Osteoblast (primary cell): ENCODE results near the gene ZFR2. TPM values are rescaled to one million over a fixed set of nuclear protein-coding genes. Genes with fewer than 3 reads are reported as not detected.
A peak's percentile ranks its signal among the peaks of the same experiment; 100 is the strongest.

Source experiments
- DNase-seq: peaks from one replicate; pipeline ENCODE4 v3.0.0; 2011; ENCODE audit warnings: low spot score, mixed read lengths; ENCODE audit not compliant: insufficient read length; ENCODE audit errors: missing footprints
- H2AFZ ChIP-seq: 2 replicates; pipeline ENCODE4 v1.6.0; 2011; ENCODE audit warnings: mild to moderate bottlenecking, low read length
- H3K27ac ChIP-seq: 2 replicates; pipeline ENCODE4 v1.5.1; 2011; ENCODE audit warnings: mild to moderate bottlenecking, low read depth, low read length, moderate library complexity
- H3K27me3 ChIP-seq: 2 replicates; pipeline ENCODE4 v1.6.0; 2012; ENCODE audit warnings: mild to moderate bottlenecking, control low read depth, inconsistent platforms, low read length, moderate library complexity; ENCODE audit not compliant: insufficient read depth
- H3K36me3 ChIP-seq: 2 replicates; pipeline ENCODE4 v1.5.1; 2011; ENCODE audit warnings: mild to moderate bottlenecking, low read length, control low read depth, moderate library complexity; ENCODE audit not compliant: insufficient read depth
- H3K4me1 ChIP-seq: 2 replicates; pipeline ENCODE4 v1.5.1; 2011; ENCODE audit warnings: mild to moderate bottlenecking, low read length, control low read depth, moderate library complexity; ENCODE audit not compliant: insufficient read depth
- H3K4me2 ChIP-seq: 2 replicates; pipeline ENCODE4 v1.6.0; 2011; ENCODE audit warnings: mild to moderate bottlenecking, low read length; ENCODE audit not compliant: insufficient read depth
- H3K4me3 ChIP-seq: fragments of 200-600 bp; sonication (generic); 3 replicates; pipeline ENCODE4 v1.5.1; 2012; ENCODE audit warnings: mild to moderate bottlenecking, low read length, inconsistent platforms; ENCODE audit not compliant: insufficient read depth
- H3K79me2 ChIP-seq: 2 replicates; pipeline ENCODE4 v1.6.0; 2012; ENCODE audit warnings: mild to moderate bottlenecking, low read length, control low read depth, inconsistent platforms; ENCODE audit not compliant: insufficient read depth
- H3K9me3 ChIP-seq: 2 replicates; pipeline ENCODE4 v1.5.1; 2011; ENCODE audit warnings: low read depth, low read length, control low read depth
- H4K20me1 ChIP-seq: 2 replicates; pipeline ENCODE4 v1.6.0; 2012; ENCODE audit warnings: mild to moderate bottlenecking, low read length, control low read depth; ENCODE audit not compliant: insufficient read depth
- CTCF ChIP-seq: IDR thresholded peaks from 2 replicates; pipeline ENCODE4 v1.5.1; 2011; ENCODE audit warnings: mild to moderate bottlenecking, low read depth, low read length, moderate library complexity; ENCODE audit errors: extremely low read depth
- total RNA-seq: library from RNA; depleted of rRNA; stranded (reverse); fragments of >200 nt; gene quantifications from 2 replicates; pipeline ENCODE4 v1.2.3, GENCODE V29; 2012

Gene ZFR2
- total RNA-seq, 1 donor, result not detected

- Histone ChIP-seq H3K4me3 (no peak overlapping the region), H3K4me1 (no peaks in the 10 kb centered on the region), H3K79me2 (no peaks in the 10 kb centered on the region), H4K20me1 (no peaks in the 10 kb centered on the region), H3K4me2 (no peak overlapping the region), H3K27ac (no peak overlapping the region), H3K27me3 (peaks cover 19% of the 10 kb centered on the region), H3K36me3 (no peaks in the 10 kb centered on the region), H2AFZ (no peak overlapping the region), H3K9me3 (no peaks in the 10 kb centered on the region)
- TF ChIP-seq CTCF, result no peak
- DNase-seq, result peak; percentile 73
Measured at GRCh38 chr19:3833578-3834348, 35.1 kb downstream of the ZFR2 start.

- H3K9me3 ChIP-seq, result no peaks in the 10 kb centered on the region
- H3K4me1 ChIP-seq, result no peaks in the 10 kb centered on the region
- H3K79me2 ChIP-seq, result no peaks in the 10 kb centered on the region
- no peak overlapping the region for H3K27ac ChIP-seq
- no peak overlapping the region for H3K4me2 ChIP-seq
- no peak for TF ChIP-seq CTCF
- no peak overlapping the region for H2AFZ ChIP-seq
- H3K36me3 ChIP-seq, result no peaks in the 10 kb centered on the region
- no peaks in the 10 kb centered on the region for H4K20me1 ChIP-seq
- no peak overlapping the region for H3K4me3 ChIP-seq
- peak; percentile 45 for DNase-seq
- H3K27me3 ChIP-seq, result peaks cover 15% of the 10 kb centered on the region
Measured at GRCh38 chr19:3832001-3832400, 36.8 kb downstream of the ZFR2 start.

GRCh38 chr19:3831601-3832000, 37.2 kb downstream of the ZFR2 start:
- Histone ChIP-seq H3K27ac (no peak overlapping the region), H3K27me3 (peaks cover 15% of the 10 kb centered on the region), H2AFZ (no peak overlapping the region), H3K4me2 (no peak overlapping the region), H3K4me3 (no peak overlapping the region), H3K9me3 (no peaks in the 10 kb centered on the region), H3K79me2 (no peaks in the 10 kb centered on the region), H4K20me1 (no peaks in the 10 kb centered on the region), H3K36me3 (no peaks in the 10 kb centered on the region), H3K4me1 (no peaks in the 10 kb centered on the region)
- peak; percentile 3 for DNase-seq
- TF ChIP-seq CTCF, result no peak

GRCh38 chr19:3830621-3831589, 37.9 kb downstream of the ZFR2 start:
- no peak overlapping the region for H3K4me3 ChIP-seq
- peaks cover 15% of the 10 kb centered on the region for H3K27me3 ChIP-seq
- no peak overlapping the region for H3K4me2 ChIP-seq
- no peak overlapping the region for H2AFZ ChIP-seq
- H3K27ac ChIP-seq, result no peak overlapping the region
- no peaks in the 10 kb centered on the region for H3K4me1 ChIP-seq
- H3K79me2 ChIP-seq, result no peaks in the 10 kb centered on the region
- no peaks in the 10 kb centered on the region for H3K9me3 ChIP-seq
- H4K20me1 ChIP-seq, result no peaks in the 10 kb centered on the region
- DNase-seq, result peak; percentile 54
- TF ChIP-seq CTCF, result no peak
- H3K36me3 ChIP-seq, result no peaks in the 10 kb centered on the region
